ENCODE data around the gene USP33. TPM values are rescaled to one million over a fixed set of nuclear protein-coding genes. Genes with fewer than 3 reads are reported as not detected.

The USP33 gene
- total RNA-seq, 1 experiment from 2014 or later, result 51.5 TPM

DNA sequence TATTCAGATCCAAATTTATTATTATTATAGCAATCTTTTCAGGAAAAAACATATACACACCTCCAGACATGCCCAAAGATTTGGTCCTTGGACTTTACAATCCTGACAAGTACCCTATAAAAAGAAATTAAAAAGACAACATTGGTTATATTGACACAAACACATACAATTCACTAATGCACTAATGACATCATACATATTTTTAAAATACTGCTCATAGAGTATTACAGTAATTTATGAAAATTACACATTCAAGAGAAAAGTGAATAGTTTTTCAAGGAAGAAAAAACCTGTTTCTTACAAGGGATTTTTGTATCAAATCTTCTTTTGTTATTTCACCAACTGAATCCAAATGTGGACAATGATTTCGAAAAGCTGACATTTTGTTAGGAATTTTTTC lies 18.3 kb downstream of the USP33 start:
- Histone ChIP-seq H4K91ac (ENCODE audit: insufficient read length, low read depth, low read length) (no peak overlapping the region), H3K56ac (ENCODE audit: insufficient read length, low read depth, low read length) (no peak overlapping the region), H3K79me1 (ENCODE audit: insufficient read depth, low read depth, low read length, poor library complexity, severe bottlenecking) (peaks cover 2% of the 10 kb centered on the region), H3K27ac (ENCODE audit: insufficient read length, low read depth, low read length) (no peak overlapping the region), H2BK15ac (ENCODE audit: low read depth, low read length) (no peak overlapping the region), H2BK12ac (ENCODE audit: insufficient read length, low read depth, low read length) (no peak overlapping the region), H3K14ac (ENCODE audit: insufficient read depth, low read length) (no peak overlapping the region), H2AK5ac (ENCODE audit: insufficient read length, low read length) (no peak overlapping the region), H3K9ac (ENCODE audit: extremely low read depth, insufficient read length, low read length) (no peak overlapping the region), H3K27me3 (ENCODE audit: insufficient read depth, low read length) (no peaks in the 10 kb centered on the region), H4K8ac (replicated peaks; ENCODE audit: insufficient read length, low read depth, low read length) (no peak overlapping the region), H3K4me2 (ENCODE audit: insufficient read depth, insufficient read length, low read length) (no peak overlapping the region), H2BK5ac (ENCODE audit: insufficient read length, low read length) (no peak overlapping the region), H3K4me1 (ENCODE audit: insufficient read depth, low read length) (no peaks in the 10 kb centered on the region), H3K23ac (ENCODE audit: insufficient read length, low read depth, low read length) (no peak overlapping the region), H3K18ac (ENCODE audit: insufficient read length, low read depth, low read length) (no peak overlapping the region), H4K5ac (ENCODE audit: insufficient read length, low read depth, low read length) (no peak overlapping the region), H3K79me2 (ENCODE audit: insufficient read depth, low read length) (peaks cover 6% of the 10 kb centered on the region; the same call in 1 of the 2 replicates), H3T11ph (ENCODE audit: low read length) (no peak overlapping the region), H3K9me3 (ENCODE audit: control insufficient read depth, low read depth, low read length) (no peaks in the 10 kb centered on the region), H4K20me1 (ENCODE audit: control insufficient read depth, insufficient read depth, insufficient read length) (no peaks in the 10 kb centered on the region), H3K23me2 (ENCODE audit: insufficient read length, low read depth, low read length, poor library complexity, severe bottlenecking) (no peaks in the 10 kb centered on the region), H2BK120ac (ENCODE audit: low read depth, low read length, poor library complexity, severe bottlenecking) (no peak overlapping the region), H2BK20ac (ENCODE audit: low read depth, low read length, poor library complexity, severe bottlenecking) (no peak overlapping the region), H2AFZ (ENCODE audit: low read length) (no peak overlapping the region), H3K4ac (ENCODE audit: low read depth, low read length) (no peak overlapping the region)
- TF ChIP-seq CTCF (conservative IDR thresholded peaks at IDR 0.05), result no peak
- no peaks in the 10 kb centered on the region for H3K4me1 Mint-ChIP-seq
- H3K27me3 Mint-ChIP-seq (ENCODE audit: low read depth), result no peaks in the 10 kb centered on the region
- H3K36me3 Mint-ChIP-seq (ENCODE audit: insufficient read depth in 1 of 3, low read depth in 3 of 3), result peaks cover 15 to 25% (median 17%) of the 10 kb centered on the region in 3 experiments; a peak in 6 of 7 replicates
- no peak overlapping the region for H3K27ac Mint-ChIP-seq
- WGBS (ENCODE audit: extremely low coverage, insufficient read length, low lambda C conversion rate), result no CpG with 5 or more reads among the region's 1 CpG
- no peak for DNase-seq
- no peaks in the 10 kb centered on the region for H3K9me3 Mint-ChIP-seq
- no peak overlapping the region for H3K4me3 Mint-ChIP-seq

Data from H9 (cell line).